ENCODE results near the gene EOLA2.
"Not testable (repeated sequence)": the region's sequence is repeated elsewhere in the genome, so short reads cannot be mapped to it uniquely, and the experiment has no call there.

- not testable (repeated sequence) for TF ChIP-seq CTCF (IDR thresholded peaks at IDR 0.05); EZH2 (IDR thresholded peaks at IDR 0.05; ENCODE audit: borderline replicate concordance, insufficient read depth, low read depth, low read length, poor library complexity, severe bottlenecking)
These were observed 963 bp downstream of the EOLA2 start for GRCh38 chrX:149937328-149937727.
